Measurements from ENCODE around the gene KCNH8. TPM values are rescaled to one million over a fixed set of nuclear protein-coding genes. Genes with fewer than 3 reads are reported as not detected.

Gene KCNH8
- total RNA-seq, 1 donor from 2014 or later = not detected

DNA sequence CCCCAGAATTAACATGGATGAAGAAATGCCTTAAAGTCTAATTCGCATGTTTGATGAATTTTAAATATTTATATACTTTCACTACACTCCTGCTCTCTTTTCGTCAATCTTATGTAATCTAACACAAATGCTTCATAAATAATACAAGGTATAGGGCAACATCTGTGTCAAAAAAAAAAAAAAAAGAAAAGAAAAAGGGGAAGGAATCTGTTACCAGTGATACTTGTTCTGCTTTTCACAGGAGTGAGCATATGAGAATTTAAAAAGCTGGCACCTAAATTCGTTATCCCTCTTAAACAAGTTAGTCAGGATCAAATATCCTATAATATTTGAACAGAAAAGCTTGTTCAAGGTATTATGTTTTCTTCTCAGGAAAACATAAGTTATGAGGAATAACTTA lies 243.8 kb downstream of the KCNH8 start:
- no peaks in the 10 kb centered on the region for H3K36me3 ChIP-seq (ENCODE audit: control insufficient read depth, insufficient read depth, low read length)
- DNase-seq (ENCODE audit: low read depth) (no peak), FAIRE-seq (no peak)
- no peak overlapping the region for H3K4me3 ChIP-seq (ENCODE audit: low read depth, low read length)
- H3K27me3 ChIP-seq (ENCODE audit: control insufficient read depth, insufficient read depth, low read length) = no peaks in the 10 kb centered on the region
- TF ChIP-seq, protein P1, sequence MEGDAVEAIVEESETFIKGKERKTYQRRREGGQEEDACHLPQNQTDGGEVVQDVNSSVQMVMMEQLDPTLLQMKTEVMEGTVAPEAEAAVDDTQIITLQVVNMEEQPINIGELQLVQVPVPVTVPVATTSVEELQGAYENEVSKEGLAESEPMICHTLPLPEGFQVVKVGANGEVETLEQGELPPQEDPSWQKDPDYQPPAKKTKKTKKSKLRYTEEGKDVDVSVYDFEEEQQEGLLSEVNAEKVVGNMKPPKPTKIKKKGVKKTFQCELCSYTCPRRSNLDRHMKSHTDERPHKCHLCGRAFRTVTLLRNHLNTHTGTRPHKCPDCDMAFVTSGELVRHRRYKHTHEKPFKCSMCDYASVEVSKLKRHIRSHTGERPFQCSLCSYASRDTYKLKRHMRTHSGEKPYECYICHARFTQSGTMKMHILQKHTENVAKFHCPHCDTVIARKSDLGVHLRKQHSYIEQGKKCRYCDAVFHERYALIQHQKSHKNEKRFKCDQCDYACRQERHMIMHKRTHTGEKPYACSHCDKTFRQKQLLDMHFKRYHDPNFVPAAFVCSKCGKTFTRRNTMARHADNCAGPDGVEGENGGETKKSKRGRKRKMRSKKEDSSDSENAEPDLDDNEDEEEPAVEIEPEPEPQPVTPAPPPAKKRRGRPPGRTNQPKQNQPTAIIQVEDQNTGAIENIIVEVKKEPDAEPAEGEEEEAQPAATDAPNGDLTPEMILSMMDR (IDR thresholded peaks at IDR 0.05; ENCODE audit: insufficient read depth, low read length, severe bottlenecking) = no peak

DNA sequence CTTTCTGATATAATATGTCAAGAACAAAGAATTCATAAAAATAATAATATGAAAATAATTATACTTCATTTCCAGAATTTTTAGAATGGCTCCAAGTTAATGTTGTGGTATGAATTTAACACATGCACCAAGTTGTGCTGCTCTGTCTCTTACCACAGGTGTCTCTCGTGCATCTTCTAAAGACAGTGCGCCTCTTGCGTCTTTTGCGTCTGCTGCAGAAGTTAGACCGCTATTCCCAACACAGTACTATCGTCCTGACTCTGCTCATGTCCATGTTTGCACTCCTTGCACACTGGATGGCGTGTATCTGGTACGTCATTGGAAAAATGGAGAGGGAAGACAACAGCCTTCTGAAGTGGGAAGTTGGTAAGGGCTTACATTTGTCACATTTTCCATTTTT lies 246.6 kb downstream of the KCNH8 start:
- DNase-seq (ENCODE audit: low read depth) = no peak
- FAIRE-seq = no peak
- no peak overlapping the region for H3K4me3 ChIP-seq (ENCODE audit: low read depth, low read length)
- TF ChIP-seq, protein P1 (IDR thresholded peaks at IDR 0.05; ENCODE audit: insufficient read depth, low read length, severe bottlenecking) = no peak
- no peaks in the 10 kb centered on the region for H3K27me3 ChIP-seq (ENCODE audit: control insufficient read depth, insufficient read depth, low read length)
- H3K36me3 ChIP-seq (ENCODE audit: control insufficient read depth, insufficient read depth, low read length) = no peaks in the 10 kb centered on the region

DNA sequence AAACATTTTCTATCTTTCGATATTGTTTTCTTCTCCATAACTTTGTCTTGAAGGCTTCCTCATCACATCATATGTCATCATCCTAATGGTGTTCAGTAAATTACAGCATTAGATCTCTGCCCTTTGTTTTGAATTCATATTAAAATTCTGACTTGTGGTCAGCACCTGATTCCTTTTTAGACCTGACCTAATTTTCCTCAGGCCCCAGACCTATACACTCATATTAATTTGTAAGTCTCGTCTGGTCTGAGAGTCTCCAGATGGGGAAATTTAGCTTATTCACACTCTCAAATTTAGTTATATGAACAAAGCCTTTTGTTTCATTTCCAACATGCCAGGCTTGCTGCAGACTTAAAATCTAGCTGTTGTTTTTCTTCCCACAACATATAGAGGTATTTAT lies 248.4 kb downstream of the KCNH8 start:
- DNase-seq (ENCODE audit: low read depth) = no peak
- H3K4me3 ChIP-seq (ENCODE audit: low read depth, low read length) = no peak overlapping the region
- no peaks in the 10 kb centered on the region for H3K27me3 ChIP-seq (ENCODE audit: control insufficient read depth, insufficient read depth, low read length)
- H3K36me3 ChIP-seq (ENCODE audit: control insufficient read depth, insufficient read depth, low read length) = no peaks in the 10 kb centered on the region
- TF ChIP-seq, protein P1 (IDR thresholded peaks at IDR 0.05; ENCODE audit: insufficient read depth, low read length, severe bottlenecking) = no peak
- FAIRE-seq = no peak

- Histone ChIP-seq H3K36me3 (ENCODE audit: control insufficient read depth, insufficient read depth, low read length) (no peaks in the 10 kb centered on the region), H3K4me3 (ENCODE audit: low read depth, low read length) (no peak overlapping the region), H3K27me3 (ENCODE audit: control insufficient read depth, insufficient read depth, low read length) (no peaks in the 10 kb centered on the region)
- no peak for FAIRE-seq
- peak; percentile 18 for DNase-seq (ENCODE audit: low read depth)
- TF ChIP-seq, protein P1 (IDR thresholded peaks at IDR 0.05; ENCODE audit: insufficient read depth, low read length, severe bottlenecking) = no peak
Observed at GRCh38 chr3:19399356-19399755, 251.0 kb downstream of the KCNH8 start.

DNA sequence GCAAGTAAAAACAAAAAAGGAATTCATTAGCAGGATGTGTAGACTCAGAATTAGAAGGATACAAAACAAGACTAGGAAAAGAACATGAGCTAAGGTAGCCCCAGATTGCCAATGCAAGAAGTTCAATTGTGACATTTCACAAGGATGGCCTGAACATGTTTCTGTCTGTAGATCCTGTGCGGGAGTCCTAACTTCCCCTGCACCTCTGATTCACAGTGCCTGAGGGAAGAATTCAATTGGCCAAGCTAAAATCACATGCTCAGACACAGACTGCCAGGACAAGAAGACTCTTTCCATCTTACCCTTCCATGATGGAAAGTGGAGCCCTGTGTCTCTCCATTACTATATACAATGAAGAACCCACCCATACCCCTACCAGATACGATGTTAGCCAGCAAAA lies 251.5 kb downstream of the KCNH8 start:
- TF ChIP-seq, protein P1 (IDR thresholded peaks at IDR 0.05; ENCODE audit: insufficient read depth, low read length, severe bottlenecking) = no peak
- H3K27me3 ChIP-seq (ENCODE audit: control insufficient read depth, insufficient read depth, low read length) = no peaks in the 10 kb centered on the region
- no peak for FAIRE-seq
- no peaks in the 10 kb centered on the region for H3K36me3 ChIP-seq (ENCODE audit: control insufficient read depth, insufficient read depth, low read length)
- peak; percentile 77 for DNase-seq (ENCODE audit: low read depth)
- H3K4me3 ChIP-seq (ENCODE audit: low read depth, low read length) = no peak overlapping the region

GRCh38 chr3:19420159-19420558 lies 271.8 kb downstream of the KCNH8 start:
- no peak overlapping the region for H3K4me3 ChIP-seq (ENCODE audit: low read depth, low read length)
- FAIRE-seq = no peak
- H3K36me3 ChIP-seq (ENCODE audit: control insufficient read depth, insufficient read depth, low read length) = no peaks in the 10 kb centered on the region
- no peaks in the 10 kb centered on the region for H3K27me3 ChIP-seq (ENCODE audit: control insufficient read depth, insufficient read depth, low read length)
- DNase-seq (ENCODE audit: low read depth) = no peak
- TF ChIP-seq, protein P1 (IDR thresholded peaks at IDR 0.05; ENCODE audit: insufficient read depth, low read length, severe bottlenecking) = no peak

All from bronchial epithelial cell (primary cell).